Measurements from ENCODE around the gene CNTNAP2.

GRCh38 chr7:147968046-147968610 lies 1851.5 kb downstream of the CNTNAP2 start:
- TF ChIP-seq CTCF (conservative IDR thresholded peaks at IDR 0.05; ENCODE audit: low read length) (no peak), EZH2phosphoT487 (IDR thresholded peaks at IDR 0.05; ENCODE audit: borderline replicate concordance, low read depth, low read length) (no peak)
